Parathyroid adenoma (tissue), 2 donors: ENCODE measurements around the gene SV2B.

Experiments used
- H2AFZ ChIP-seq: fragments of 300-600 bp; sonication (generic); one replicate; pipeline ENCODE4 v1.7.0; 2017; ENCODE audit warnings: antibody characterized with exemption, mild to moderate bottlenecking
- H3K27ac ChIP-seq: fragments of 300-600 bp; sonication (generic); one replicate; pipeline ENCODE4 v1.7.0; 2017
- H3K27me3 ChIP-seq: fragments of 300-600 bp; sonication (generic); one replicate; pipeline ENCODE4 v1.7.0; 2017; ENCODE audit warnings: low read length; ENCODE audit not compliant: control insufficient read depth, insufficient read depth
- H3K36me3 ChIP-seq: fragments of 300-600 bp; sonication (generic); one replicate; pipeline ENCODE4 v1.7.0; 2017; ENCODE audit warnings: low read length; ENCODE audit not compliant: control insufficient read depth, insufficient read depth
- H3K4me1 ChIP-seq: fragments of 300-600 bp; sonication (generic); one replicate; pipeline ENCODE4 v1.7.0; 2017; ENCODE audit warnings: control low read depth
- H3K4me2 ChIP-seq: fragments of 300-600 bp; sonication (generic); one replicate; pipeline ENCODE4 v1.7.0; 2017; ENCODE audit warnings: low read length
- H3K4me3 ChIP-seq: fragments of 300-600 bp; sonication (generic); one replicate; pipeline ENCODE4 v1.7.0; 2017; ENCODE audit warnings: low read depth, low read length
- H3K79me2 ChIP-seq: fragments of 300-600 bp; sonication (generic); one replicate; pipeline ENCODE4 v1.7.0; 2017; ENCODE audit warnings: control low read depth
- H3K9ac ChIP-seq: fragments of 300-600 bp; sonication (generic); one replicate; pipeline ENCODE4 v1.7.0; 2017; ENCODE audit warnings: mild to moderate bottlenecking
- H3K9me3 ChIP-seq: fragments of 300-600 bp; sonication (generic); one replicate; pipeline ENCODE4 v1.7.0; 2017; ENCODE audit warnings: low read length; ENCODE audit not compliant: control insufficient read depth
- CTCF ChIP-seq: fragments of 300-600 bp; sonication (generic); IDR thresholded peaks from one replicate; pipeline ENCODE4 v1.7.0; 2017; ENCODE audit warnings: antibody characterized with exemption, mild to moderate bottlenecking
- donor health status: primary hyperparathyroidism.

The SV2B gene

GRCh38 chr15:91345736-91346135, 245.7 kb downstream of the SV2B start:
- TF ChIP-seq CTCF, result no peak
- Histone ChIP-seq H3K4me1 (no peaks in the 10 kb centered on the region), H3K79me2 (no peaks in the 10 kb centered on the region), H3K4me2 (no peak overlapping the region), H3K27ac (no peak overlapping the region), H2AFZ (no peak overlapping the region), H3K36me3 (no peaks in the 10 kb centered on the region), H3K9ac (no peak overlapping the region), H3K27me3 (no peaks in the 10 kb centered on the region), H3K9me3 (no peaks in the 10 kb centered on the region), H3K4me3 (no peak overlapping the region)

- H3K27me3 ChIP-seq, result no peaks in the 10 kb centered on the region
- no peak overlapping the region for H2AFZ ChIP-seq
- H3K4me3 ChIP-seq, result no peak overlapping the region
- no peak overlapping the region for H3K4me2 ChIP-seq
- H3K36me3 ChIP-seq, result no peaks in the 10 kb centered on the region
- H3K79me2 ChIP-seq, result no peaks in the 10 kb centered on the region
- H3K27ac ChIP-seq, result no peak overlapping the region
- no peaks in the 10 kb centered on the region for H3K9me3 ChIP-seq
- TF ChIP-seq CTCF, result no peak
- no peaks in the 10 kb centered on the region for H3K4me1 ChIP-seq
- no peak overlapping the region for H3K9ac ChIP-seq
These were observed 246.2 kb downstream of the SV2B start for GRCh38 chr15:91346259-91346658.

- no peaks in the 10 kb centered on the region for H3K27me3 ChIP-seq
- TF ChIP-seq CTCF, result no peak
- no peaks in the 10 kb centered on the region for H3K79me2 ChIP-seq
- H3K36me3 ChIP-seq, result no peaks in the 10 kb centered on the region
- no peaks in the 10 kb centered on the region for H3K4me1 ChIP-seq
- no peaks in the 10 kb centered on the region for H3K9me3 ChIP-seq
- no peak overlapping the region for H2AFZ ChIP-seq
- H3K4me2 ChIP-seq, result no peak overlapping the region
- H3K9ac ChIP-seq, result no peak overlapping the region
- no peak overlapping the region for H3K4me3 ChIP-seq
- H3K27ac ChIP-seq, result no peak overlapping the region
These were observed 248.9 kb downstream of the SV2B start for GRCh38 chr15:91348752-91349500.
